Heart left ventricle (tissue), 16 donors: ENCODE data around the gene CLSTN2. TPM values are rescaled to one million over a fixed set of nuclear protein-coding genes. Genes with fewer than 3 reads are reported as not detected.
A peak's percentile ranks its signal among the peaks of the same experiment; 100 is the strongest.
"Not testable (repeated sequence)": the region's sequence is repeated elsewhere in the genome, so short reads cannot be mapped to it uniquely, and the experiment has no call there.

Experiments
- ATAC-seq, 4 donors: fragments of 200-7000 bp; cut with Tn5 transposase; one replicate each; pipeline ENCODE4 v1.9.1; 2020 to 2022; ENCODE audit warnings: moderate library complexity in 4 of 4, mild to moderate bottlenecking in 3 of 4, moderate number of reproducible peaks in 1 of 4
- DNase-seq, 5 donors: peaks; one replicate each; pipeline ENCODE4 v3.0.0-alpha.2; 2020
- H3K27ac ChIP-seq, 12 donors: fragments of 200-600 bp; sonication (generic) in 4 of 12; one replicate each; pipeline versions ENCODE4 v1.5.0 to v1.8.0; 2016 to 2022; ENCODE audit warnings: mild to moderate bottlenecking in 2 of 12
- H3K27me3 ChIP-seq, 9 donors: fragments of 200-600 bp; sonication (generic) in 2 of 9; one replicate each; pipeline versions ENCODE4 v1.5.1 to v1.8.0; 2016 to 2022; ENCODE audit warnings: mild to moderate bottlenecking in 3 of 9
- H3K36me3 ChIP-seq, 9 donors: fragments of 200-600 bp; sonication (generic) in 2 of 9; one replicate each; pipeline versions ENCODE4 v1.5.0 to v1.8.0; 2018 to 2022; ENCODE audit warnings: mild to moderate bottlenecking in 2 of 9
- H3K4me1 ChIP-seq, 12 donors: fragments of 200-600 bp; sonication (generic) in 4 of 12; one replicate each; pipeline versions ENCODE4 v1.5.0 to v1.8.0; 2016 to 2022; ENCODE audit warnings: mild to moderate bottlenecking in 3 of 12
- H3K4me3 ChIP-seq, 12 donors: fragments of 200-600 bp; sonication (generic) in 4 of 12; one replicate each; pipeline versions ENCODE4 v1.5.0 to v1.8.0; 2017 to 2022; ENCODE audit warnings: mild to moderate bottlenecking in 9 of 12, moderate library complexity in 4 of 12
- H3K9me3 ChIP-seq, 12 donors: fragments of 200-600 bp; sonication (generic) in 4 of 12; one replicate each; pipeline versions ENCODE4 v1.5.0 to v1.8.0; 2016 to 2022; ENCODE audit warnings: mild to moderate bottlenecking in 1 of 12
- POLR2A ChIP-seq, 2 donors: fragments of 450-650 bp; IDR thresholded peaks; one replicate each; pipeline ENCODE4 v1.6.1; 2017; ENCODE audit warnings: antibody characterized with exemption in 2 of 2, mild to moderate bottlenecking in 2 of 2, moderate library complexity in 2 of 2
- WGBS, 4 donors: extraction: QIAGEN DNeasy Blood & Tissue Kit in 2 of 4; methylation state at CpG; one replicate each; pipeline versions ENCODE4 v1.1.5 to v1.1.7; 2013 to 2018; 5-methylcytosine and 5-hydroxymethylcytosine counted together
- intact Hi-C, 10 donors: fragments of 100-400 bp; cut with DNase I; formaldehyde crosslinking; loops; one replicate each; pipeline versions ENCODE4 v1.11.1 to v1.14.2; 2022
- polyA plus RNA-seq, 2 donors: library from polyadenylated mRNA; stranded (reverse); fragments of 200-250 nt; gene quantifications; one replicate each; pipeline ENCODE4 v1.2.3, GENCODE V29; 2013
- total RNA-seq, 9 donors: library from RNA; depleted of rRNA in 2 of 9; stranded (reverse); fragments of >200 nt in 2 of 9; fragmentation: NEBNext Ultra II Directional in 3 of 9; extraction: Animal tissue kit (Norgen Biotek cat#: 25700) in 3 of 9; gene quantifications; one replicate each; pipeline versions ENCODE4 v1.1.0 to v1.2.4, GENCODE V29; 2016 to 2023
- TF ChIP-seq, protein P1 (sequence below), 12 donors: fragments of 200-600 bp; sonication (generic) in 4 of 12; IDR thresholded peaks; one replicate each; pipeline versions ENCODE4 v1.5.0 to v1.8.0; 2018 to 2022; ENCODE audit warnings: antibody characterized with exemption in 12 of 12, mild to moderate bottlenecking in 5 of 12
- donor health status: ischemic (EF 13 %, LVEDD 7.1; RV severe dilation, severe dysfunction).
- donor health status: healthy with polysubstance abuse.
- donor health status: DM: no; HTN: yes; CAD: no.
- donor health status: DM: no; HTN: no; CAD: no.
- donor health status: ischemic (EF 25% LVEDD 6.9; RV normal size, moderate dysfunction).
- donor health status: ischemic (EF 25% LVEDD 5.7; RV mildly dilated, moderate dysfunction).
- donor health status: healthy.
- donor health status: DM: yes; HTN: yes; CAD: no.
- donor health status: ischemic (EF 35%, LVEDD 5.7; RV mildly dilated, moderate dysfunction).
- donor health status: nonischemic (EF 11% LVEDD 7.7; RV severe dilation, severe dysfunction).
- donor health status: DM: yes; HTN: yes; CAD: no.
- donor health status: PGD.
- donor health status: ischemic (EF 29% LVEDD 5.4; RV normal size, mild dysfunction).
- donor health status: nonischemic (EF 23%, LVEDD 6.1; RV moderate dilation, normal function).

Gene CLSTN2
- total and polyA plus RNA-seq, 11 donors: 0.69 to 7.6 (median 3.9) TPM

- intact Hi-C loops: no loop called here
- no peak for TF ChIP-seq POLR2A (IDR thresholded peaks at IDR 0.05)
- TF ChIP-seq, protein P1, sequence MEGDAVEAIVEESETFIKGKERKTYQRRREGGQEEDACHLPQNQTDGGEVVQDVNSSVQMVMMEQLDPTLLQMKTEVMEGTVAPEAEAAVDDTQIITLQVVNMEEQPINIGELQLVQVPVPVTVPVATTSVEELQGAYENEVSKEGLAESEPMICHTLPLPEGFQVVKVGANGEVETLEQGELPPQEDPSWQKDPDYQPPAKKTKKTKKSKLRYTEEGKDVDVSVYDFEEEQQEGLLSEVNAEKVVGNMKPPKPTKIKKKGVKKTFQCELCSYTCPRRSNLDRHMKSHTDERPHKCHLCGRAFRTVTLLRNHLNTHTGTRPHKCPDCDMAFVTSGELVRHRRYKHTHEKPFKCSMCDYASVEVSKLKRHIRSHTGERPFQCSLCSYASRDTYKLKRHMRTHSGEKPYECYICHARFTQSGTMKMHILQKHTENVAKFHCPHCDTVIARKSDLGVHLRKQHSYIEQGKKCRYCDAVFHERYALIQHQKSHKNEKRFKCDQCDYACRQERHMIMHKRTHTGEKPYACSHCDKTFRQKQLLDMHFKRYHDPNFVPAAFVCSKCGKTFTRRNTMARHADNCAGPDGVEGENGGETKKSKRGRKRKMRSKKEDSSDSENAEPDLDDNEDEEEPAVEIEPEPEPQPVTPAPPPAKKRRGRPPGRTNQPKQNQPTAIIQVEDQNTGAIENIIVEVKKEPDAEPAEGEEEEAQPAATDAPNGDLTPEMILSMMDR (IDR thresholded peaks at IDR 0.05): peak in 3 of 12 donors; percentile 10 to 16 (median 13)
- H3K27ac ChIP-seq: no peak overlapping the region
- no peaks in the 10 kb centered on the region for H3K36me3 ChIP-seq
- no peaks in the 10 kb centered on the region for H3K27me3 ChIP-seq
- H3K9me3 ChIP-seq: peaks cover 0 to 2% (median 0%) of the 10 kb centered on the region in 12 donors
- ATAC-seq: peak in 3 of 4 donors; percentile 52 to 77 (median 76)
- H3K4me1 ChIP-seq: peaks cover 0 to 22% (median 9%) of the 10 kb centered on the region in 12 donors
- H3K4me3 ChIP-seq: no peak overlapping the region
- DNase-seq: peak in 1 of 5 donors; percentile 45
- 34 to 47% (median 44%) methylated on average over 9 of the region's 9 CpGs for WGBS, 4 donors
Measured at GRCh38 chr3:140420621-140421357, 485.8 kb downstream of the CLSTN2 start.

DNA sequence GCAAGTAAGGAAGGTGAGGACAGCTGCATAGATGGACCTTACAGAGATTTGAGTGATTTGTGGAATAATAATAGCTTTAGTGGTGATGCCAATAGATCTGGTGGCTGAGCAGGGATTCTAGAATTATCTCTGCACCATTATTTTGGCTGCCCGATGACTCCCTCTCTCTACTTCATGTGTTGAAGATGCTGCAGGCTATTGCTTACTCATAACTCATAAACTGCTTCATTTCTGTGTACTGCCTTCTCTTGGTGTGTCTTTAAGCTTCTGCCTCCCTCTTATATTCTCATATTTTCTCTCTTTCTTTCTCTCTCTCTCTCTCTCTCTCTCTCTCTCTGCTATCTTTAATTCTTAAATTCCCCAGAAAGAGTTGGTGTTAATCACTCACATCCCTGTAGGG is 486.9 kb downstream of the CLSTN2 start:
- TF ChIP-seq POLR2A (IDR thresholded peaks at IDR 0.05): no peak
- TF ChIP-seq, protein P1 (IDR thresholded peaks at IDR 0.05): no peak
- H3K27ac ChIP-seq: no peak overlapping the region
- H3K27me3 ChIP-seq: no peaks in the 10 kb centered on the region
- no peaks in the 10 kb centered on the region for H3K36me3 ChIP-seq
- intact Hi-C loops: no loop called here
- no peak overlapping the region for H3K4me3 ChIP-seq
- DNase-seq (no peak), ATAC-seq (no peak)
- no peaks in the 10 kb centered on the region for H3K9me3 ChIP-seq
- WGBS, 4 donors: 61 to 74% (median 64%) methylated on average over 1 of the region's 1 CpG
- H3K4me1 ChIP-seq: peaks cover 0 to 22% (median 9%) of the 10 kb centered on the region in 12 donors

DNA sequence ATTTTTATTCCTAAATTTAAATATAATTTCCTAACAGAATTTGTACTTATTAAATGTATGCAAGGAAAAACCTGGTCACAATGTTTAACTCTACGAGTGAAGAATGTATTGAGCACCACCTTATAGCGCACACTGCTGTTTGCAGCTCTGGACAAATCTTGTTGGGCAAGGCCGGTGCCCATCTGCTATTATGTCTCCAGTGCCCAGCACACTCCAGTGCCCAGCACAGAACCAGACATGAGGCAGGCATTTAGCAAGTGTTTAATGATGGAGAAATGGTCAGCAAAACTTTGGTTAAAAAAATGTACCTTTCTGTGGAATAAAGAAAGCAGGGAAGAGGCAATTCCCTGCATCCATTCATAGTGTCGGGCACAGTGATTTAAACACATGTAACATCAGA is 488.2 kb downstream of the CLSTN2 start:
- H3K4me3 ChIP-seq: no peak overlapping the region
- no peak for TF ChIP-seq POLR2A (IDR thresholded peaks at IDR 0.05)
- TF ChIP-seq, protein P1 (IDR thresholded peaks at IDR 0.05): no peak
- no peaks in the 10 kb centered on the region for H3K36me3 ChIP-seq
- H3K9me3 ChIP-seq: no peaks in the 10 kb centered on the region
- H3K27ac ChIP-seq: no peak overlapping the region
- intact Hi-C loops: no loop called here
- 79 to 94% (median 93%) methylated on average over 4 of the region's 4 CpGs for WGBS, 4 donors
- ATAC-seq (no peak), DNase-seq (no peak)
- no peaks in the 10 kb centered on the region for H3K27me3 ChIP-seq
- peaks cover 0 to 22% (median 9%) of the 10 kb centered on the region in 12 donors for H3K4me1 ChIP-seq

DNA sequence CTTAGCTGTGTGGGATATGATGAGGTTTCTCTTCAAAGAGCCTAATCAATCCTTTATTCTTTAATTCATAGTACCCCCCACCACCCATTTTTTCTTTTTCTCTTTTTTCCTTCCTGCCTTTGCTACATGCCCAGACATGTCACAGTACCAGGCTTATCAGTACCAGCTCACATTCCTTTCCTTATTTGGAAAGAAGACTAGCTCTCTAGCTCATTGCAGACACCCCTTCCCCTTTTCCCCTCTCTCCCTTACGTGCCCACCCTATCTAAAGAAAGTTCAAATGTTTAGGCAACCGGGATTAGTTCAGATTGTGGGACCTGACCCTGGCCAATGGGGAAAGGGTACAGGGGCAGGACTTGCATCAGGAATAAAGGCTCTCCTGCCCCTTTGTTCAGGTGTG is 488.6 kb downstream of the CLSTN2 start:
- DNase-seq: not testable (repeated sequence)

More for the DNA sequence above, 488.6 kb downstream of the CLSTN2 start:
- H3K36me3 ChIP-seq, ATAC-seq, H3K27me3 ChIP-seq, H3K9me3 ChIP-seq, H3K4me3 ChIP-seq, H3K27ac ChIP-seq, intact Hi-C loops: not testable (repeated sequence)
- 25 to 56% (median 42%) methylated on average over 2 of the region's 2 CpGs for WGBS, 4 donors
- H3K4me1 ChIP-seq: peaks cover 0 to 22% (median 9%) of the 10 kb centered on the region in 12 donors
